D721Med (cell line): Measurements from ENCODE around the gene LY9.

Experiments
- DNase-seq: peaks from one replicate; pipeline ENCODE4 v3.0.0; 2011; ENCODE audit warnings: low spot score; ENCODE audit not compliant: insufficient read length
- FAIRE-seq: peaks from 2 replicates; lab custom pipeline; 2011; peaks lifted over from hg19 to GRCh38; lab: Jason Lieb, UNC
- TF ChIP-seq, protein P1 (sequence below): IDR thresholded peaks from 2 replicates; pipeline ENCODE4 v1.5.1; 2012; ENCODE audit warnings: mild to moderate bottlenecking, control low read depth; ENCODE audit not compliant: insufficient read depth; ENCODE audit errors: missing control alignments

The LY9 gene

GRCh38 chr1:160795951-160796383 lies at the start of gene LY9:
LY9 (plus strand) TSS chr1:160796174; CDS start chr1:160796188, 14 bp downstream.
- FAIRE-seq (no peak), DNase-seq (no peak)
- TF ChIP-seq, protein P1, sequence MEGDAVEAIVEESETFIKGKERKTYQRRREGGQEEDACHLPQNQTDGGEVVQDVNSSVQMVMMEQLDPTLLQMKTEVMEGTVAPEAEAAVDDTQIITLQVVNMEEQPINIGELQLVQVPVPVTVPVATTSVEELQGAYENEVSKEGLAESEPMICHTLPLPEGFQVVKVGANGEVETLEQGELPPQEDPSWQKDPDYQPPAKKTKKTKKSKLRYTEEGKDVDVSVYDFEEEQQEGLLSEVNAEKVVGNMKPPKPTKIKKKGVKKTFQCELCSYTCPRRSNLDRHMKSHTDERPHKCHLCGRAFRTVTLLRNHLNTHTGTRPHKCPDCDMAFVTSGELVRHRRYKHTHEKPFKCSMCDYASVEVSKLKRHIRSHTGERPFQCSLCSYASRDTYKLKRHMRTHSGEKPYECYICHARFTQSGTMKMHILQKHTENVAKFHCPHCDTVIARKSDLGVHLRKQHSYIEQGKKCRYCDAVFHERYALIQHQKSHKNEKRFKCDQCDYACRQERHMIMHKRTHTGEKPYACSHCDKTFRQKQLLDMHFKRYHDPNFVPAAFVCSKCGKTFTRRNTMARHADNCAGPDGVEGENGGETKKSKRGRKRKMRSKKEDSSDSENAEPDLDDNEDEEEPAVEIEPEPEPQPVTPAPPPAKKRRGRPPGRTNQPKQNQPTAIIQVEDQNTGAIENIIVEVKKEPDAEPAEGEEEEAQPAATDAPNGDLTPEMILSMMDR = no peak

DNA sequence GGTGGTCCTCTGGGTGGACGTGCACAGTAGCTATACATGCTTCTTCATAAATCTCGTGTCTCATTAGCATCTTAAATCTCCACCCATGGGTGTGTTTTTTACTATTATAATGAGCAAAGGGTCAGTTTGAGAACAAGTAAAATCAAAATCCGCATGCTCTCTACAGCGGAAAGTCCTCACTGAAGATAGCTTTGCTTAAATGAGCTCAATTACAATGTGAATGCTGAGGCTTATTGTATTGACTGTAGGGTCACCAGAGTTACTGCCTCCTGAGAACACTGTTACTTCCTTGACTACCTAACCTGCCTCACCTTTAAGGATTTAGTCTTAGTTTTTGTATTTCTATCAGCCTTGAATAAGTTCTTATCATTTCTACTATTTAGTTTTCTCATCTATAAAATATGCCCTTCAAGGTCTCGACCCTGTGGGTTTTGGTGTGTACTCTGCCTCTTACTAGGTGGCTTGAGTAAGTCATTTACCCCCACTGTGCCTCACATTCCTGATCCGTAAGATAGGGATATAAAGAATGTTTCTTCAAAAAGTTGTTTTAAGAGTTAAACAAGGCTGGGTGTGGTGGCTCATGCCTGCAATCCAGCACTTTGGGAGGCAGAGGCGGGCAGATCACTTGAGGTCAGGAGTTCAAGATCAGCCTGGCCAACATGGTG lies 49.0 kb upstream of the LY9 start:
- TF ChIP-seq, protein P1 = no peak
- FAIRE-seq (no peak), DNase-seq (no peak)

- no peak for DNase-seq
- TF ChIP-seq, protein P1 = no peak
- FAIRE-seq = no peak
These were observed 48.3 kb upstream of the LY9 start for GRCh38 chr1:160747717-160748116.

DNA sequence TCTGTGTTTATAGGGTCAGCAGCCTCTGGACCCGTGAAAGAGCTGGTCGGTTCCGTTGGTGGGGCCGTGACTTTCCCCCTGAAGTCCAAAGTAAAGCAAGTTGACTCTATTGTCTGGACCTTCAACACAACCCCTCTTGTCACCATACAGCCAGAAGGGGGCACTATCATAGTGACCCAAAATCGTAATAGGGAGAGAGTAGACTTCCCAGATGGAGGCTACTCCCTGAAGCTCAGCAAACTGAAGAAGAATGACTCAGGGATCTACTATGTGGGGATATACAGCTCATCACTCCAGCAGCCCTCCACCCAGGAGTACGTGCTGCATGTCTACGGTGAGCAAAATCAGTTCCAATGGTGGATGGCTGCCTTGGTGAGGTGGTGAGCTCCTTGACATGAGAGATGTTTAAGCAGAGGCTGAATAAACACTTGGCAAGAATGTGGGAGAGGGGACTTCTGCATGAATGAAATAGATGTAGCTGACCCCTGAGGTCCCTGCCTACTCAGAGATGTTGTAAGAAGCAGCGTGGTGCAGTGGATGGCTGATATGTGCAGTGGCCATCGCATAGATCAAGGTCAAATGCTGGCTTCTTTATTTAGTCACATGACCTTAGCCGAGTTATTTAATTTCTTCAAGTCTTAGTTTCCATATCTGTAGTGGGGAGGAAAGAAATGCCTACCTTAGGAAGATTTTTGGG lies 47.6 kb upstream of the LY9 start:
- no peak for FAIRE-seq
- no peak for DNase-seq
- TF ChIP-seq, protein P1 = peak; percentile 16

DNA sequence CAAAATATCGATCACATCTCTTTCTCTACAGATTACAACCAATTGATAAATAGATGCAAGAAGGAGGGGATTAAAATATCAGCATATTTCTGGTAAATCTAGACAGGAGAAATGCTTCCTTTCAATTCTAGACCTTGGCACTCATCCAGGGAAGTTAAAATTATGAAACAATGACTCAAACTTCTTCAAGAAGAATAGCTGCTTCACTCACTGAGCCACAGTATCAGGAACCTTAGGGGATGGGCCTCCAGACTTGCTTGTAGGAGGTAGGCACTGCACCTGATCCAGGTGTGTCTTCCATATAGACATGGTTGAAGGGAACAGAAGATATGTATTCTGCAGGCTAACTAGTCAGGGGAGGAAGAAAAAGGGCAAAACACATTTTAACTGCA lies 47.1 kb upstream of the LY9 start:
- DNase-seq = no peak
- no peak for FAIRE-seq
- TF ChIP-seq, protein P1 = no peak

DNA sequence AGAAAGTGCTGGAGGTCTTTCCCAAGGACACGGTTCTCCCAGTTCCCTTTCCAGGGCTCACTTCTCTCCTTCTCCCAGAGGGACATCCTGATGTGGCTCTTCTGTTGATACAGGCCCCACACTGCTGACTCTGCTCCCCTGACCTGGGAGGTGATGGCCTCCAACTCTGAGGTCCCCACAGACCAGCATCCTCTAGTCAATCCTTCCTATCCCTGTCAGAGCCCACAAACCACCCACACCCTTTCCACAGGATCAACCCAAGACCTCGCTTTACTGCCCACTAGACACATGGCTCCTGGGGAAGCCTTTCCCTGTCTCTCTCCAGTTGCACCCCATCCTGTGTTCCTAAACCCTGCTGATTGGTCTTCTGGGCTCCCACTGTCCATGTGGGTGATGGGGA lies 45.4 kb upstream of the LY9 start:
- TF ChIP-seq, protein P1 = no peak
- DNase-seq (no peak), FAIRE-seq (no peak)

DNA sequence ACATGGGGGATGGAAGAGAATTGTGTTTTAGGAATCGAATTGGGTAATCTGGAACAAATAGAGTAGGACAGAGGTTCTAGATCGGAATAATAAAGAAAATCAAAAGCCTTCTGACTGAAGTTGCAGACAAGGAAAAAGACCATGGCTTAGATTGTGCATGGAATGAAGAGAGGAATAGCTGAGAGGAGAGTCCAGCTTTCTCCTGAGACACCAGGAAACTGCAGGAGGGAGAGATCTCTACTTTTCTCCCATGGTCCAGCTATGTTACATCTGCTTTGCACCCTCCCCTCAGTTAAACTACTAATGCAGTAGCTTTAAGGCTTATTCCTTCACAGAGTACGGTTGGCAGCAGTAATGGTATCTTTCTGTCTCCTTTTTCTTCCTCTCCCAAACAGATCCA lies 43.6 kb upstream of the LY9 start:
- DNase-seq (no peak), FAIRE-seq (no peak)
- TF ChIP-seq, protein P1 = no peak
